Superior temporal gyrus (tissue), 1 donor: ENCODE results near the gene RALGPS2.
"Not testable (repeated sequence)": the region's sequence is repeated elsewhere in the genome, so short reads cannot be mapped to it uniquely, and the experiment has no call there.

Experiments
- DNase-seq: peaks from one replicate; pipeline ENCODE4 v3.0.0-alpha.2; 2016; ENCODE audit errors: extremely low spot score

The RALGPS2 gene

DNA sequence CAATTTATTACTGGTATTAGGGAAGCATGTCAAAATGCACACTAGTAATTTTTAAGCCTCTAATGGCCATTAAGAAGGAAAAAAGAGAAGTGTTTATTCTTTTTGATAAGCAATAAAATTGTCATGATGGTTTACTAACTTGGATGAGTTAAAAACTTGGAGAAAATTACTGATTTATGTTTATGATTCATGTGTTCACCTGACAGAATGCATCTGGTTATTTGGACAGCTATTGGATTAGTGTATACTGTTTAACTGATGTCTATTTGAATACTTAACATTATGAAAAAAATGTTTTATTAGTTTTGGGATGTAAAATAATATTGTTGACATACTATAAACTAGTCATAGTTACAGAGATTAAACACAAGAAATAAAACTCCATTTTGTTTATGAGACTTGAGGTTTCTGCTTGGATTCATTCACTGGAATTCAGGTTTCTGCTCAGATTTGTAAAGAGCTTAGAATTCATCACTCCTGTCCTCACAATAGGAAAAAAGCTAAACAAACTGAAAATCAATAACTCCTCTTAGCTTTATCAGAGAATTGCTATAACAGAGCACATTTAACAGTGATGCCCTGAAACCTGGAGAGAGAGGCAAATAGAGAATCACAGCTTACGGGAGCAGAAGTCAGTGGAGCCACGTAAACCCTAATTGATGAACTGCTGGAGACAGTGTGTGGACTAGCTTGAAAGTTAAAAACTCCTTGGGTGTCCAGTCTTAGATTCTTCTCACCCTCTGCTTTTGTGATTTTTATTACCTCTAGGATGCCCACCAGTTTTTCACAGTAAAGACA, 56.7 kb downstream of the RALGPS2 start:
- no peak for DNase-seq

DNA sequence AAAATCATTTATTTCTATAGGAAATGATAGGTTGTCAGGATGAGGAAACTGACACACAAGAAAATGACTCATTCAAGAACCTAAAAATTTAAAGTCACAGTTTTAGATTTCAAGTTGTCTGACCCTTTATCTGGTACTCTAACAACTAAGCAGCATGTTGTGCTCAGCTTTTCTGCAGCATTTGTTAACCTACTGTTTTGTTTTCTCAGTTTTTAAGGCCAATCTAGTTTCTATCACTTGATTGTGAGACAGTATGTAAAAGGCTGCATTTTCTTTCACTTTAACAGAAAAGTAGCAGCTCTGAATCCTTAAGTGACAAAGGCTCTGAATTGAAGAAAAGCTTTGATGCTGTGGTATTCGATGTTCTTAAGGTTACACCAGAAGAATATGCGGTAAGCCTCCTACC, 59.1 kb downstream of the RALGPS2 start:
- no peak for DNase-seq

- DNase-seq, result no peak
These were observed 67.3 kb downstream of the RALGPS2 start for GRCh38 chr1:178792394-178792793.

- no peak for DNase-seq
These were observed 71.0 kb downstream of the RALGPS2 start for GRCh38 chr1:178796013-178796412.

- DNase-seq, result no peak
These were observed 72.5 kb downstream of the RALGPS2 start for GRCh38 chr1:178797590-178797989.

GRCh38 chr1:178798232-178798861, 73.3 kb downstream of the RALGPS2 start:
- DNase-seq, result no peak

- no peak for DNase-seq
These were observed 77.8 kb downstream of the RALGPS2 start for GRCh38 chr1:178802873-178803272.

GRCh38 chr1:178806665-178807300, 81.7 kb downstream of the RALGPS2 start:
- no peak for DNase-seq

- DNase-seq, result no peak
These were observed 83.5 kb downstream of the RALGPS2 start for GRCh38 chr1:178808529-178808928.

DNA sequence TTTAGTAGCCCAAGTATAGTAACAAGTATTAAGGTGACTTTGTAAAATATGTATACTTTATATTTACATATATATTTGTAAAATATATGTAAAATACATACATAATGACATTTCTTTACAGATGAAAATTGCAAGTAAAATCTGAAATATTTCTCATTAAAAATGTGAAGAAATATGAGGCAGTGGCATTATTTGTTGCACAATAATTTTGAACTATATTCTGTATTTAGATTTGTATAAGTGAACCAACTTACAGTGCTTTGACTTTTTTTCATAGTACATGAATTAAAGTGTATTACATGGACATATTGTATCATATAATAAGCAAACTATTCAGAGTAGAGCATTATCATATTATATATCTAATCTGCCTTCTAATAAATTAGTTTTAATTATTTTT, 85.5 kb downstream of the RALGPS2 start:
- no peak for DNase-seq

GRCh38 chr1:178818416-178818815, 93.4 kb downstream of the RALGPS2 start:
- no peak for DNase-seq

GRCh38 chr1:178819123-178819522, 94.1 kb downstream of the RALGPS2 start:
- DNase-seq, result no peak

- no peak for DNase-seq
These were observed 96.3 kb downstream of the RALGPS2 start for GRCh38 chr1:178821134-178821866.

DNA sequence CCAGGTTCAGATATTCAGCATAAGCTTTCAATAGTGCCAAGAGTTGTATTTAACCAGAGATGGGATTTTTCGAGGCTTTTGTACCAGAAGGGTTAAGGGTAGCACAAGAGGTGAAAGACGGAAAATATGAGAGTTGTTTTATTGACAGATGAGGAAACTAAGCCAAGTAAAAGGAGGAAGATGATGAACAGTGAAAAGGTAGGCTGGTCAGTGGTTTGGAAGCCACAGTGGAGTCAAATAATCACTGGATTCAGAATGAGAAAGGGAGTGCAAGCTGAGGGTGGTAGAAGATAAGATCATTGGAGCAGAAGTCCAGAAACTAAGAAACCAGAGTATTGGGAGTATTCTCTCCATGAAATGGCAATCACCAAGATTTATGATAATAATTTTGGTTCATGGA, 100.1 kb downstream of the RALGPS2 start:
- no peak for DNase-seq

DNA sequence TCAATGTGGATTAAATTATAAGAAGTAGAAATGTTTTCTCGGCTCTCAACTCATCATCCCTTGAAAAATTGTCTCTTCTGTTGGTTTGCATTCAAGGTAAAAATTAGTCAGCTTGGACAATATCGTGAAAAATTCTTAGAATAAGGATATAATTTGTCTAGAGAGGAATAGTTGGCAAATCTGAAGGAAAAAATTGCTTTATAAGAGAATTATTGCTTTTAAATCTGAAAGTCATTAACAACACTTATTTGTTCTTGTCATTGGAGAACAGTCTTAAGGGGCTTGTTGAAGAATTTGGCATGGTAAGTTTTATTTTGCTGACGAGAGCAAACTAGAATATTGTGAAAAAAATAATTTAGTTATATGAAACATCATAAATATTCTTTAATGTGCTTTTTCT, 119.4 kb downstream of the RALGPS2 start:
- no peak for DNase-seq

DNA sequence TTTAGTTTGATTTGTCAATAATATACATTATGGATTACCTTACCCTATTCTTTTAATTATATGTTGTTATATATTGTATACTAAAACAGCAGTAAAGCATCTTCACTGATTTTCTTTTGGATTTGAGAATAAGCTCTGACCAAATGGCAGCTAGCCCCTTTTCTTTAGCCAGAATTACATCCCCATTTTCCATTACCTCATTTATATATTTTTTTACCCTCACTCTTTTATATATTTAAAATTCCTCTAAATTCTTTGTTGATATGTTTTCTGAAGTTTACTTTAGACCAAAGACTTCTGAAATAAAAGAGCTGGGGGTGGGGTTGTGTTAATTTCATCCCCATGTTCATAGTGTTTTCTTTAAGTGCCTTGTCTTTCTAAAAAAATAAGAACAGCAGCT, 121.3 kb downstream of the RALGPS2 start:
- no peak for DNase-seq

GRCh38 chr1:178847396-178847849, 122.4 kb downstream of the RALGPS2 start:
- DNase-seq, result no peak

GRCh38 chr1:178847919-178848318, 122.9 kb downstream of the RALGPS2 start:
- DNase-seq, result not testable (repeated sequence)

GRCh38 chr1:178849918-178850317, 124.9 kb downstream of the RALGPS2 start:
- no peak for DNase-seq

DNA sequence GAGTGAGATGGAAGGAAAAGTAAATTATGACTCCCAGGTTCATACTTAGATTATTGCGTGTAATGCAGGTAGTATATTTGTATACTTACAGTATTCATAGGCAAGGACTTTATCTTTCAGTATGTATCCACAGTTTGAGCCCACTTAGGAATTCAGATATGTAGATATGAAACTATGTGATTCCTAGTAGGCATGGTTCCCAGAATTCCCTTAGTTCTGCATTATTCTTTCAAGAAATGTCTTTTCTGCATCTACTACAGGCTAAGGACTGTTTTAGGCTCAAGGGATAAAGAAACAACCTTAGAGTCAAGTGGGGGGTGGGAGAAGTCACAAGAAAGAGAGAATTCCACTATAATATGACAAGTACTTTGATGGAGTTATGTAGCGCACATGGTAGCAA, 132.1 kb downstream of the RALGPS2 start:
- no peak for DNase-seq

DNA sequence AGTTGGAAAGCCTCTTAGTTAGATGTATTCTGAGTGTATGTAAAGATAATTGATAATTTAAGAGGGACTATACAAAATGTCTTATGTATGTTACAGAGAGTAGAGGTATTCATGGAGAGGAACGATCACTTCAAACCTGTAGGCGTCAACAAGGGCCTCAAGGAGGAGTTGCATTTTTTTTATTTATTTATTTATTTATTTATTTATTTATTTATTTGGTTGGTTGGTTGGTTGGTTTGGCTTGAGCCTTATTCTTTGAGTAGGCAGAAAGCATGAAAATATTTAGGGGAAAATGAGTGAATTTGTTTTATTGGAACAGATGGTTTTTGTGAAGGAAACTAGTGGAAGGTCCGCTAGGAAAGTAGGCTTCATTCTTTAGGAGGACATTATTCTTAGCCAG, 137.4 kb downstream of the RALGPS2 start:
- DNase-seq, result no peak

GRCh38 chr1:178862864-178863263, 137.8 kb downstream of the RALGPS2 start:
- no peak for DNase-seq
